Sciatic nerve (tissue), 1 donor: ENCODE data around the gene VSTM5. TPM values are rescaled to one million over a fixed set of nuclear protein-coding genes. Genes with fewer than 3 reads are reported as not detected.

Experiments used
- total RNA-seq: library from RNA; stranded (reverse); fragmentation: NEBNext Ultra II Directional; extraction: Animal tissue kit (Norgen Biotek cat#: 25700); gene quantifications from one replicate; pipeline ENCODE4 v1.2.1, GENCODE V29; 2021
- donor health status: DM: no; HTN: no; CAD: no.

The VSTM5 gene
- total RNA-seq, 1 donor from 2014 or later, result 1.4 TPM

Other genes with a start within 250 kb of the VSTM5 start
- gene CEP295, start 188.9 kb downstream of the VSTM5 start, total RNA-seq, result 11.2 TPM
- 121 TPM for gene TAF1D, start 109.1 kb downstream of the VSTM5 start, total RNA-seq
- gene C11orf54, start 108.9 kb downstream of the VSTM5 start, total RNA-seq, result 38.2 TPM
- 29.0 TPM for gene MED17, start 66.3 kb downstream of the VSTM5 start, total RNA-seq
- not detected for gene HEPHL1, start 170.7 kb upstream of the VSTM5 start, total RNA-seq